Measurements from ENCODE around the gene STK24. TPM values are rescaled to one million over a fixed set of nuclear protein-coding genes. Genes with fewer than 3 reads are reported as not detected.

The STK24 gene
- total RNA-seq, 4 donors from 2014 or later, result 100 to 133 (median 124) TPM

- TF ChIP-seq, protein P1, sequence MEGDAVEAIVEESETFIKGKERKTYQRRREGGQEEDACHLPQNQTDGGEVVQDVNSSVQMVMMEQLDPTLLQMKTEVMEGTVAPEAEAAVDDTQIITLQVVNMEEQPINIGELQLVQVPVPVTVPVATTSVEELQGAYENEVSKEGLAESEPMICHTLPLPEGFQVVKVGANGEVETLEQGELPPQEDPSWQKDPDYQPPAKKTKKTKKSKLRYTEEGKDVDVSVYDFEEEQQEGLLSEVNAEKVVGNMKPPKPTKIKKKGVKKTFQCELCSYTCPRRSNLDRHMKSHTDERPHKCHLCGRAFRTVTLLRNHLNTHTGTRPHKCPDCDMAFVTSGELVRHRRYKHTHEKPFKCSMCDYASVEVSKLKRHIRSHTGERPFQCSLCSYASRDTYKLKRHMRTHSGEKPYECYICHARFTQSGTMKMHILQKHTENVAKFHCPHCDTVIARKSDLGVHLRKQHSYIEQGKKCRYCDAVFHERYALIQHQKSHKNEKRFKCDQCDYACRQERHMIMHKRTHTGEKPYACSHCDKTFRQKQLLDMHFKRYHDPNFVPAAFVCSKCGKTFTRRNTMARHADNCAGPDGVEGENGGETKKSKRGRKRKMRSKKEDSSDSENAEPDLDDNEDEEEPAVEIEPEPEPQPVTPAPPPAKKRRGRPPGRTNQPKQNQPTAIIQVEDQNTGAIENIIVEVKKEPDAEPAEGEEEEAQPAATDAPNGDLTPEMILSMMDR (IDR thresholded peaks at IDR 0.05; ENCODE audit: low read depth), result no peak
Observed at GRCh38 chr13:98494769-98495168, 82.1 kb downstream of the STK24 start.

DNA sequence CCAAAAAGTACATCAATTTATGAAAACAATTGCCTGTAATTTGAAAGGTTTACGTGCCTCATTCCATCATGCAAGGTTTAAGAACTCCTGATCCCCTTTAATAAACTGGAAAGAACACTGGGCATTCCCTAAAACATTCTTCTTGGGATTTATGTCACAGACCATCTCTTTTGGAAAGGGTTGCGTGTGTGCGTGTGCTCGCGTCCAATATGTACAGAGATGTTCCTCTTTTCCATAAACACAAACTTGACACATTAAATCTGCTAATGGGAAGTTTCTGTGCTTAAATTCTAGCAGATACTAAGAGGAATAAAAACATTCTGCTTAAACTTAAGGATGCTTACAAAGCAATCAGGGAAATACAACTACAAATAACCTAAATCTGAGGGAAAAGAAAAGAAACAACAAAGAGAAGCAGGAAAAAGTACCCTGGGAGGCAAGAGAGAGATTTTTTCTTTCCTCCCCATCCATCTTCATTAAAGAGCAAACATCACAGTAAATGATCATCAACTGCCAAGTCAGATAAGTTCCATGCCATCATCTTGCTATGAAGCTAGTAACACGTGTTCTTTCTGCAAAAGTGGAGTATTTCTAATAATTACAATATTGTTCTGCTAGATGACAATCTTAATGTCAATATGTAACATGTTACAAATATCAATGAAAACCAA lies 83.7 kb downstream of the STK24 start:
- TF ChIP-seq, protein P1 (IDR thresholded peaks at IDR 0.05; ENCODE audit: low read depth), result no peak

GRCh38 chr13:98492335-98493041 lies 84.4 kb downstream of the STK24 start:
- TF ChIP-seq, protein P1 (IDR thresholded peaks at IDR 0.05; ENCODE audit: low read depth), result no peak

GRCh38 chr13:98490866-98491265 lies 86.0 kb downstream of the STK24 start:
- TF ChIP-seq, protein P1 (IDR thresholded peaks at IDR 0.05; ENCODE audit: low read depth), result no peak

GRCh38 chr13:98490195-98490836 lies 86.6 kb downstream of the STK24 start:
- TF ChIP-seq, protein P1 (IDR thresholded peaks at IDR 0.05; ENCODE audit: low read depth), result no peak

GRCh38 chr13:98489446-98490194 lies 87.3 kb downstream of the STK24 start:
- TF ChIP-seq, protein P1 (IDR thresholded peaks at IDR 0.05; ENCODE audit: low read depth), result no peak

All from subcutaneous adipose tissue (tissue), 4 donors.